Uterus (tissue), 2 donors: ENCODE data around the gene NXT2.

ENCODE experiments used
- CTCF ChIP-seq, 4 experiments: fragments of 200-600 bp in 2 of 4; fragments of 450-650 bp in 2 of 4; sonication (generic) in 2 of 4; IDR thresholded peaks; one replicate each; pipeline ENCODE4 v1.5.1; 2016 to 2019; ENCODE audit warnings: antibody characterized with exemption in 4 of 4, mild to moderate bottlenecking in 2 of 4, moderate library complexity in 1 of 4
- POLR2A ChIP-seq, 2 donors: fragments of 450-650 bp; IDR thresholded peaks; one replicate each; pipeline ENCODE4 v1.6.1; 2016; ENCODE audit warnings: antibody characterized with exemption in 2 of 2, mild to moderate bottlenecking in 1 of 2, moderate library complexity in 1 of 2

- TF ChIP-seq CTCF (IDR thresholded peaks at IDR 0.05) (no peak), POLR2A (IDR thresholded peaks at IDR 0.05) (no peak)
These were observed 3.6 kb upstream of the NXT2 start for GRCh38 chrX:109533005-109533404.
